ENCODE measurements around the gene FSD1. TPM values are rescaled to one million over a fixed set of nuclear protein-coding genes. Genes with fewer than 3 reads are reported as not detected.

The FSD1 gene
- total RNA-seq, 2 experiments from 2014 or later = 19.8 to 23.2 TPM

- no peak overlapping the region for H3K27ac ChIP-seq (ENCODE audit: low read depth, low read length, poor library complexity, severe bottlenecking)
- no peaks in the 10 kb centered on the region for H3K9me2 ChIP-seq (ENCODE audit: insufficient read depth, low read length)
- BruUV-seq (replicated peaks) = no TSS peak
- DNase-seq (ENCODE audit: low spot score) = no peak
- no peak overlapping the region for H2AFZ ChIP-seq (ENCODE audit: low read length)
- no peaks in the 10 kb centered on the region for H3K9me3 ChIP-seq (ENCODE audit: low read length)
- CTCF ChIA-PET (ENCODE audit: unreplicated experiment) = no interaction called here
- no peak overlapping the region for H3K4me3 ChIP-seq (ENCODE audit: low read depth, low read length, poor library complexity, severe bottlenecking)
- H4K20me1 ChIP-seq (ENCODE audit: insufficient read depth, low read length) = no peaks in the 10 kb centered on the region; the same call in 1 of the 2 replicates
- intact Hi-C loops (cut with micrococcal nuclease; ENCODE audit: unreplicated experiment) = no loop called here
- H3K4me2 ChIP-seq (ENCODE audit: low read length) = no peak overlapping the region
- peaks cover 60% of the 10 kb centered on the region for H3K36me3 ChIP-seq (ENCODE audit: insufficient read depth, low read length)
- POLR2A ChIA-PET = interaction anchor here (0.6 kb wide), 1 partner anchor 23 kb away, joined by 3 read pairs; no protein-coding TSS in a partner anchor
- H3K79me2 ChIP-seq (ENCODE audit: insufficient read depth, low read depth, low read length) = peaks cover 3% of the 10 kb centered on the region; the same call in 1 of the 2 replicates
- TF ChIP-seq CTCF (conservative IDR thresholded peaks at IDR 0.05; ENCODE audit: low read length) (no peak), EZH2phosphoT487 (IDR thresholded peaks at IDR 0.05; ENCODE audit: borderline replicate concordance, low read depth, low read length) (no peak)
- peaks cover 24% of the 10 kb centered on the region for H3K4me1 ChIP-seq (ENCODE audit: insufficient read depth, low read length, poor library complexity, severe bottlenecking)
Observed at GRCh38 chr19:4365341-4365740, 60.9 kb downstream of the FSD1 start.

GRCh38 chr19:4365791-4366665 lies 61.6 kb downstream of the FSD1 start:
- H3K4me2 ChIP-seq (ENCODE audit: low read length) = no peak overlapping the region
- peaks cover 30% of the 10 kb centered on the region for H3K4me1 ChIP-seq (ENCODE audit: insufficient read depth, low read length, poor library complexity, severe bottlenecking)
- peaks cover 53% of the 10 kb centered on the region for H3K36me3 ChIP-seq (ENCODE audit: insufficient read depth, low read length)
- ChIA-PET POLR2A (interaction anchor here (0.6 kb wide), 1 partner anchor 23 kb away, joined by 3 read pairs; no protein-coding TSS in a partner anchor), CTCF (ENCODE audit: unreplicated experiment) (no interaction called here)
- DNase-seq (ENCODE audit: low spot score) = no peak
- H4K20me1 ChIP-seq (ENCODE audit: insufficient read depth, low read length) = peaks cover 3% of the 10 kb centered on the region; the same call in 1 of the 2 replicates
- H3K9me2 ChIP-seq (ENCODE audit: insufficient read depth, low read length) = no peaks in the 10 kb centered on the region
- H3K79me2 ChIP-seq (ENCODE audit: insufficient read depth, low read depth, low read length) = peaks cover 3% of the 10 kb centered on the region; the same call in 1 of the 2 replicates
- no TSS peak for BruUV-seq (replicated peaks)
- H2AFZ ChIP-seq (ENCODE audit: low read length) = no peak overlapping the region
- intact Hi-C loops (cut with micrococcal nuclease; ENCODE audit: unreplicated experiment) = no loop called here
- no peak overlapping the region for H3K27ac ChIP-seq (ENCODE audit: low read depth, low read length, poor library complexity, severe bottlenecking)
- no peak for TF ChIP-seq EZH2phosphoT487 (IDR thresholded peaks at IDR 0.05; ENCODE audit: borderline replicate concordance, low read depth, low read length)
- TF ChIP-seq CTCF (conservative IDR thresholded peaks at IDR 0.05; ENCODE audit: low read length) = no peak
- H3K4me3 ChIP-seq (ENCODE audit: low read depth, low read length, poor library complexity, severe bottlenecking) = no peak overlapping the region
- H3K9me3 ChIP-seq (ENCODE audit: low read length) = no peaks in the 10 kb centered on the region

All from OCI-LY7 (cell line).